DND-41 (cell line): ENCODE measurements around the gene DMRT1.

Source experiments
- EZH2 ChIP-seq: IDR thresholded peaks from 3 replicates; pipeline ENCODE4 v1.6.1; 2012; ENCODE audit warnings: borderline replicate concordance, low read depth, mild to moderate bottlenecking, moderate library complexity, low read length, inconsistent platforms; ENCODE audit not compliant: severe bottlenecking
- TF ChIP-seq, protein P1 (sequence below): IDR thresholded peaks from 2 replicates; pipeline ENCODE4 v1.5.1; 2012; ENCODE audit warnings: borderline replicate concordance, low read length, moderate library complexity, mild to moderate bottlenecking; ENCODE audit not compliant: poor library complexity, severe bottlenecking; ENCODE audit errors: extremely low read depth

DNA sequence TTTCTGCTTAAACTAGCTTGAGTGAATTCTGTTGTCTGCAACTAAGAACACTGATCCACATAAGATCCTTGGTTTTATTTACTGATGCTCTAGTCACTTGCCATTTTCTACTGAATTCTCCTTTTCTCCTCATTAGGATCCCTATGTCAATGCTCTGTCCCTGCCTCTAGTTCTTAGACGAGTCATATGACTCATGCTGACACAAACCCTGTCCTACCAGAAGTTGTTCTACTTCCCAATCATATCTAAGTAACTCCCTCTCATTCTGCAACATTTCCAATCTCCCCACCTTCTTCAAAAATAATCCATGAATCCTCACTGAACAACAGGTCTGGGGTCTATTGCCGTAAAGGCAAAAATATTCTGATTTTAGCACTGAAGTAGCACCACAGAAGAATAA, 47.1 kb upstream of the DMRT1 start:
- TF ChIP-seq, protein P1, sequence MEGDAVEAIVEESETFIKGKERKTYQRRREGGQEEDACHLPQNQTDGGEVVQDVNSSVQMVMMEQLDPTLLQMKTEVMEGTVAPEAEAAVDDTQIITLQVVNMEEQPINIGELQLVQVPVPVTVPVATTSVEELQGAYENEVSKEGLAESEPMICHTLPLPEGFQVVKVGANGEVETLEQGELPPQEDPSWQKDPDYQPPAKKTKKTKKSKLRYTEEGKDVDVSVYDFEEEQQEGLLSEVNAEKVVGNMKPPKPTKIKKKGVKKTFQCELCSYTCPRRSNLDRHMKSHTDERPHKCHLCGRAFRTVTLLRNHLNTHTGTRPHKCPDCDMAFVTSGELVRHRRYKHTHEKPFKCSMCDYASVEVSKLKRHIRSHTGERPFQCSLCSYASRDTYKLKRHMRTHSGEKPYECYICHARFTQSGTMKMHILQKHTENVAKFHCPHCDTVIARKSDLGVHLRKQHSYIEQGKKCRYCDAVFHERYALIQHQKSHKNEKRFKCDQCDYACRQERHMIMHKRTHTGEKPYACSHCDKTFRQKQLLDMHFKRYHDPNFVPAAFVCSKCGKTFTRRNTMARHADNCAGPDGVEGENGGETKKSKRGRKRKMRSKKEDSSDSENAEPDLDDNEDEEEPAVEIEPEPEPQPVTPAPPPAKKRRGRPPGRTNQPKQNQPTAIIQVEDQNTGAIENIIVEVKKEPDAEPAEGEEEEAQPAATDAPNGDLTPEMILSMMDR = no peak
- no peak for TF ChIP-seq EZH2
